NCI-H69 (cell line): ENCODE measurements around the gene TRIO.

Experiments
- DNase-seq: peaks from one replicate; lab custom pipeline; 2025; lab: John Stamatoyannopoulos, UW

TRIO gene

GRCh38 chr5:14460844-14461398 lies 317.8 kb downstream of the TRIO start:
- DNase-seq, result no peak

- no peak for DNase-seq
Measured at GRCh38 chr5:14462681-14463080, 319.5 kb downstream of the TRIO start.

GRCh38 chr5:14463629-14464028 lies 320.5 kb downstream of the TRIO start:
- DNase-seq, result peak; percentile 83

DNA sequence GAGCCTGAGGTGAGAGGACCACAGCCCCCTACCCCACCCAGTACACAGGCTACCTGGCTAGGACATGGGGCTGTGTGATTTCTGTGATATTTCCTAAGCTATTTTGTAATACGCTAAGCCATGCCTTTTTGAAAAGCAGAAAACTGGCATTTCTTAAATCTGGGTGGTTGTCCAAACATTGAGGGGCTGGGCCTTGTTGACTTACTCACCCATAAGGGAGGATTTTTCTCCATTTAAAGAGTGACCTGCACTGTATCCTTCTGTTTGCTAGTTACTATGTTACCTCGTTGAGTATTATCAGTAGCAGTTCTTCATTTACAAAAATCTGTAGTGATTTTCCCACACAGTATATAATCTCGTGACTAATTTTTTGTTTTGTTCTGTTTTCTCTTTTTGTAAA lies 321.0 kb downstream of the TRIO start:
- peak; percentile 37 for DNase-seq

DNA sequence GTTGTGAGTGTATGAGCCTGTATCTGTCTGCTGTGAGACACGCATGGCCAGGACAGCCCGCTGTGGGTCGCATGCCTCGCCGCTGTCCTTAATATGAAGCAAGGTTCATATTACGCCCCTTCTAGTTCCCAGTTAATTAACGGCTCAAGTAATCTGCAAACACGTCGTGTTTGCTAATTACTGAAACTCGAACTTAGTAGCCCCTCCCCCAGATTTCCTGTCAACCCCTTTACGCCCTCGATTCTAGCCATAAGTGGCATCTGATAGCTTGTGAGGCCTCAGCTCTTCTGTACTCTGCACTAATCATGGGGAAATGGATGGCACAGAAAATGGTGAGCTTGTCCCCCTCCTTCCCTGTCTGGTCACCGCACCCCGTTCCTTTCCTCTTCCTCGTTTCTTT lies 321.5 kb downstream of the TRIO start:
- peak; percentile 96 for DNase-seq

- peak; percentile 33 for DNase-seq
Measured at GRCh38 chr5:14465116-14465515, 322.0 kb downstream of the TRIO start.

DNA sequence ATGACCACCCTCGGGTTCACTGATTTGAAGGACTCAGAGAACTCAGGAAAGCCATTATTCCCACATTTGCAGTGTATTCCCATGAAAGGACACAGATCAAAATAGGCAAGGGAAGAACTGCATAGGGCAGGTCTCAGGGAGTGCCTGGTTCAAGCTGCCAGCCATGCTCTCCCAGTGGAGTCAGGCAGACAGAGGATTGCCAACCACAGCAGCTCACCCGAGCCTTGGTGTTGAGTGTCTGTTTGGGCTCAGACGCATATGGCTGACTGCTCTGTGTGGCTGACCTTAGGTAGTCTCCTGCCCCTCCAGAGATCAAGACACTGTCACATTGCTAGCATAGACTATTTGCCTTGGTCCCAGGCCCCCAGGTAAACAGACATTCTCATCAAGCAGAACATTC lies 322.6 kb downstream of the TRIO start:
- DNase-seq, result no peak

DNA sequence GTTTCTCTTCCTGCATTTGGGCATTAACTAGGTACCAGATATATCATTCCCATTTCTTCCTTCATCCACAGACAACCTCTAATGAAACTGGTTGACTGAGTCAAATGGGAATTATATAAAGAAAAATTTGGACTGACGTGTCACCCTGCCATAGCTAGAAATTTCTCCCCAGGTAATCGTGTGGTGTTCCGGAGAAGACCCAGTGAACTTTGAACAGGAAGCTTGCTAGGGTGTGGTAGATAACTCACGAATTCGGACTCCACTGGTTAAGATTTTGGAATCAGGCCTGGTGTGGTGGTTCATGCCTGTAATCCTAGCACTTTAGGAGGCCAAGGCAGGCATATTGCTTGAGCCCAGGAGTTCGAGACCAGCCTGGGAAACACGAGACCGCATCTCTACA lies 324.1 kb downstream of the TRIO start:
- no peak for DNase-seq

- no peak for DNase-seq
Measured at GRCh38 chr5:14467886-14468285, 324.7 kb downstream of the TRIO start.

- no peak for DNase-seq
Measured at GRCh38 chr5:14469551-14470377, 326.6 kb downstream of the TRIO start.

GRCh38 chr5:14471507-14471906 lies 328.4 kb downstream of the TRIO start:
- no peak for DNase-seq

- peak; percentile 35 for DNase-seq
Measured at GRCh38 chr5:14472986-14473567, 329.9 kb downstream of the TRIO start.

DNA sequence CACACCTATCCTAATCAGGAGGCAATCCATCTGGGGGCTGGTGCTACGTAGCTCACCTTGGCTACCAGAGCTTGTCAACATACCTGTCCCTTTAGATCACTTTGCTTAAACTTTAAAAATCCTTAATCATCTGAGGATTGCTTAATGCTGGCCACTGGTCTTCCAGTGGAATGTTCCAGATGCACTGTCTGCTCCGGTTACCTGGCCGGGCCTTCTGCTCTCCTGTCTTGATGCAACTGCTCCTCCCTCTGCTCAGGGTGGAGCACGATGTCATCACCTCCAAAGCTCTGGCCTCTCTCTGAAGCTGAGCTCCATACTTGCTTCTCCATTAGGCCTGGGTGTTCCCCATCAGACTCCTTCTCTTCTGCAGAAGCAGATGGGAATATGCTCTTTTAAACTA lies 331.9 kb downstream of the TRIO start:
- no peak for DNase-seq

GRCh38 chr5:14476786-14477435 lies 333.8 kb downstream of the TRIO start:
- no peak for DNase-seq

DNA sequence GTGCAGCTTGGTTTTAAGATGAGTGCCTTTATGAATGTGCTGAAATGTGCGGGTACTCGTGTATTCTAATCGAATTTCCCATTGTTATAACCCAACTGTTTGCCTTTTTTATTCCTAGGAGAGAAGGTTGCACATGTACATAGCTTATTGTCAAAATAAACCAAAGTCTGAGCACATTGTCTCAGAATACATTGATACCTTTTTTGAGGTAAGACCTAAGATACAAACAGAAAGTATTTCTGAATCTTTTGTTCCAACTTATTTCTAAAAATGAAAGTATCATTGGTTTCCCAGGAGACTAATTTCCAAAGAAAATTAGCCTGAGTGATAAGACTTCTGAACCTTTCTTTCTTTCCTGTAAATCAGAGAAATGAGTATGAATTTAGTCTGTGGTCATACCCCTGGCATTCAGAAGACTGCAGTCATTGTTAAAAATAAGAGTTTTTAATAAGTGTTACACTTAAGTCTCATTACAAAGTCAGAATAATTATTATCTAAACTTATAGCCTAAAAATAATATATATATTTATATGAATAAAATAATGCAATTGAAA lies 336.1 kb downstream of the TRIO start:
- DNase-seq, result no peak

DNA sequence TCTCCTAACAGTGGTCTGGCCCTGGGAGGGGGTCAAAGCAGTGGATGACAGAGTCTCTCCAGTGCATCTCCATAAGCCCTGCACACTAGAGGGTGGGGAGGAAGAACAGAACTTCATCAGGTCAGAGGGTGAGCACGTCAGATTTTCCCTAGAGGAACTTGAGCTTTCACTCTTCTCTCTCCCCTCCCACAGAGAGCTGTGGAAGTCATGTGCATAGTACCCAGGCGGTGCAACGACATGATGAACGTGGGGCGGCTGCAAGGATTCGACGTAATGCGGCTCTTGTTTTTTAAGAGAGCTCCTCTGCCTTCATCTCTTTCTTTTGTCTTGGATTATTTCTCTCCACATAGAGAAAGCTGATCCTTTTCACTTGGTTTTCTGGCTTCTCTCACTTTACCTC lies 338.2 kb downstream of the TRIO start:
- DNase-seq, result no peak

DNA sequence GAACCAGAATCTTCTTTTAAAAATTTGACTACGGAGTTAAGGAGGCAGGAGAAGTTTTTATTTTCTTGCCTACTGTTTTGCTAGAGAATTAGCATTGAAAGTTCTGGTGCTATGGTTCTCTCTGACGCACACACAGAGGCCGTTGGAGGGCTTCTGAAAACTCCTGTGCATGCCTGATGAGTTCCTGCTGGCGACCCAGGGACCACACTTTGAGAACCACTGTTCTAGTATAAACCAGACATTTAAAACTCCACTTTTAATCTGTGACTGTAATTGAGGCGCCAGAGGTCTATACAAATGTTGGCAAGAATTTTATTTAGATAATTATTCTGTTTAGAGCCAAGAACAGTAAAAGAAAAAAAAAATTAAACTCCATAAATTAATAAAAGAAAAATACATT lies 338.9 kb downstream of the TRIO start:
- DNase-seq, result no peak

DNA sequence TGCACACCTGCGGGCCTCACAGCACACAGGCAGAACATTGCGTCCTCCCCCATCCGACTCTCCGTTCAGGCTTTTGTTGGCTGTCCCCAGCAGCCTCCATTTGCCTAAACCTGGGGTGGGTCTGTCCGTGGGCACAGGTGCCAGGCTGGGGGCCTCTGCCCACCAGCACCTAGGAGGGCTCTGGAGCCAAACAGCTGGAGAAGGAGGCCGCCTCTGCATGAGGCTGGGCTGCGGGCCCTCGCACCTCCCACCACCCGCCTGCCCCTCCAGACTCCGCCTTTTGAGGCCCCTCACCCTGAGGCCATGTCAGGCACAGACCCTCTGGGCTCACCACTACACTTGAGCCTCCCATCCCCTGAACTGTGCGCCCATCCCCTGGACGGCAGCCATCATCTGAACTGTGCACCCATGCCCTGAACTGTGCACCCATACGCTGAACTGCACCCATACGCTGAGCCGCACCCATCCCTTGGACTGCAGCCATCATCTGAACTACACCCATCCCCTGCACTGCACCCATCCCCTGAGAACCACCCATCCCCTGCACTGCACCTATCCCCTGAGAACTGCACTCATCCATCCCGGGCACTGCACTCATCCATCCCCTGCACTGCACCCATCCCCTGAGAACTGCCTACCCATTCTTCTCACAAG lies 340.5 kb downstream of the TRIO start:
- DNase-seq, result no peak

DNA sequence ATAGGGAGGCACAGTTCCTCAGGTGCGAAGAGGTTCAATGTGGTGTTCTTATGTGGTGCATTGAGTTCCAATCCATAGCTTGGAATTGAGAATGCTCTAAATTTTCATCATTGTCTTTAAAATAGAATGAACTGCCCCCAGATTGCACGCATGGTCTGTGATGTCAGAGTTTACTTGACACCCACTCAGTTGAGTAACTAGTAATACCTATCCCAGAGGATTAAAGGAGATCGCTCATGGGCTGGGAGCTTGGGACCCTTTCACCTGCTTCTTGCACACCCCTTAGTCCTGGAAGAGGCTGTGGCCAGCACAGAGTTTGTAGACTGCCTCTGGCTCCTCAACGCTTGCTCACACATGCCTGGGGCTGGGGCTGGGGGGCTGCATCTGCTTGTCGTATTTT lies 343.3 kb downstream of the TRIO start:
- DNase-seq, result no peak

DNA sequence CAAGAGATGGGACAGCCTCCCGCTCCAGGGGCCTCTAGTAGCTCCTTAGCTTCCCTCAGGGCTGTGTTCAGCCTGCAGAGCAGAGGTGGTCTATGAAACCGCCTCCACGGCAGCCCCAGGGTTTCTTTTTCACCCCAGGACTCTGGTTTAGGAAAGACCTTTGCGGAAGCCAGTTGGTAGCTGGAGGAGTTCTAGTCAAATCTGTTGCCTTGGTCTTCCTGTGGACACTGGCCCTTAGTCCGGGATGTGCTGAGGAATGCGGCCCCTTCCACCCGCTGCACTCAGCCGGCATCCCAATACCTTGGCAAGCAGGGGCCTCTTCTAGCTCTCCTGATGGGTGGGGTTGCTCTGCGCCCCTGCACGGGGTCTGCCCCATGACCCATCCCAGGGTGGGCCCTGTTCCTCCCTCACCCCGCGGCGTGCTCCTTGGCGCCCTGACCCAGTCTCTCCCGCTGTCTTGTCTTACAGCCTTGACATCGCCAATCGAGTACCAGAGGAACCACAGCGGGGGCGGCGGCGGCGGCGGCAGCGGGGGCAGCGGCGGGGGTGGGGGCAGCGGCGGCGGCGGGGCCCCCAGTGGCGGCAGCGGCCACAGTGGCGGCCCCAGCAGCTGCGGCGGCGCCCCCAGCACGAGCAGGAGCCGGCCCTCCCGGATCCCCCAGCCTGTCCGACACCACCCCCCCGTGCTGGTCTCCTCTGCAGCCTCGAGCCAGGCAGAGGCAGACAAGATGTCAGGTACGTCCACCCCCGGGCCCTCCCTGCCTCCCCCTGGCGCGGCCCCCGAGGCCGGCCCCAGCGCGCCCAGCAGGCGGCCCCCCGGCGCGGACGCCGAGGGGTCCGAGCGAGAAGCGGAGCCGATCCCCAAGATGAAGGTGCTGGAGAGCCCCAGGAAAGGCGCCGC lies 344.1 kb downstream of the TRIO start:
- no peak for DNase-seq
